WTC11 (cell line): Measurements from ENCODE around the gene WARS2.

ENCODE experiments used
- CTCF ChIP-seq: fragments of 200-600 bp; IDR thresholded peaks from 2 replicates; pipeline ENCODE4 v1.8.0; 2022; ENCODE audit warnings: antibody characterized with exemption
- ZNF232 ChIP-seq: sonication (generic); formaldehyde crosslinking; IDR thresholded peaks from 2 replicates; pipeline ENCODE4 v1.8.0; 2022; ENCODE audit warnings: mild to moderate bottlenecking, missing genetic modification reagents
- TF ChIP-seq, protein P1 (sequence below): sonication (generic); formaldehyde crosslinking; IDR thresholded peaks from 2 replicates; pipeline ENCODE4 v1.8.1; 2022; ENCODE audit warnings: low read depth, missing genetic modification reagents, borderline replicate concordance

DNA sequence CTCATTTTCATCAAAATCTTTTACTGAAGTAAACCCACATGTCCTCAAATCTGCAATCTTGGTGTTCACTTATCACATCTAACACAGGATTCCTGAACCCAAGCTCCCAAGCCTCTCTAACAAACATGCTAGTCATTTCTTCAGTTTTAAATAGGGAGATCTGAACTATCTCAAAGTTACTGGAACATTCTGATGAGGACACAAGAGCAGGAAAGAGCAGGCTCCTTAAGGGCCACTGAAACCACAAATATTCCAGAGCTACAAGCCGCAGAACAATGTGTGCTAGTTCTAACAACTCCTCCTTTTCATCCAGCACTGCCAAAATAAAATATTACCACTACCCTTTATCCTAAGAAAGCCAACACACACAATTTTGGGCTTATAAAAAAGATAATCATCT lies 38.9 kb downstream of the WARS2 start:
- no peak for TF ChIP-seq ZNF232
- TF ChIP-seq, protein P1, sequence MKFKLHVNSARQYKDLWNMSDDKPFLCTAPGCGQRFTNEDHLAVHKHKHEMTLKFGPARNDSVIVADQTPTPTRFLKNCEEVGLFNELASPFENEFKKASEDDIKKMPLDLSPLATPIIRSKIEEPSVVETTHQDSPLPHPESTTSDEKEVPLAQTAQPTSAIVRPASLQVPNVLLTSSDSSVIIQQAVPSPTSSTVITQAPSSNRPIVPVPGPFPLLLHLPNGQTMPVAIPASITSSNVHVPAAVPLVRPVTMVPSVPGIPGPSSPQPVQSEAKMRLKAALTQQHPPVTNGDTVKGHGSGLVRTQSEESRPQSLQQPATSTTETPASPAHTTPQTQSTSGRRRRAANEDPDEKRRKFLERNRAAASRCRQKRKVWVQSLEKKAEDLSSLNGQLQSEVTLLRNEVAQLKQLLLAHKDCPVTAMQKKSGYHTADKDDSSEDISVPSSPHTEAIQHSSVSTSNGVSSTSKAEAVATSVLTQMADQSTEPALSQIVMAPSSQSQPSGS, result no peak
- TF ChIP-seq CTCF, result no peak
